GM18499 (cell line): Measurements from ENCODE around the gene LINC00237.

ENCODE experiments used
- ATAC-seq: cut with Tn5 transposase; IDR thresholded peaks from one replicate; pipeline ENCODE4 v1.9.1; 2021; ENCODE audit warnings: moderate number of reproducible peaks; ENCODE audit not compliant: insufficient read depth, unreplicated experiment

The LINC00237 gene

DNA sequence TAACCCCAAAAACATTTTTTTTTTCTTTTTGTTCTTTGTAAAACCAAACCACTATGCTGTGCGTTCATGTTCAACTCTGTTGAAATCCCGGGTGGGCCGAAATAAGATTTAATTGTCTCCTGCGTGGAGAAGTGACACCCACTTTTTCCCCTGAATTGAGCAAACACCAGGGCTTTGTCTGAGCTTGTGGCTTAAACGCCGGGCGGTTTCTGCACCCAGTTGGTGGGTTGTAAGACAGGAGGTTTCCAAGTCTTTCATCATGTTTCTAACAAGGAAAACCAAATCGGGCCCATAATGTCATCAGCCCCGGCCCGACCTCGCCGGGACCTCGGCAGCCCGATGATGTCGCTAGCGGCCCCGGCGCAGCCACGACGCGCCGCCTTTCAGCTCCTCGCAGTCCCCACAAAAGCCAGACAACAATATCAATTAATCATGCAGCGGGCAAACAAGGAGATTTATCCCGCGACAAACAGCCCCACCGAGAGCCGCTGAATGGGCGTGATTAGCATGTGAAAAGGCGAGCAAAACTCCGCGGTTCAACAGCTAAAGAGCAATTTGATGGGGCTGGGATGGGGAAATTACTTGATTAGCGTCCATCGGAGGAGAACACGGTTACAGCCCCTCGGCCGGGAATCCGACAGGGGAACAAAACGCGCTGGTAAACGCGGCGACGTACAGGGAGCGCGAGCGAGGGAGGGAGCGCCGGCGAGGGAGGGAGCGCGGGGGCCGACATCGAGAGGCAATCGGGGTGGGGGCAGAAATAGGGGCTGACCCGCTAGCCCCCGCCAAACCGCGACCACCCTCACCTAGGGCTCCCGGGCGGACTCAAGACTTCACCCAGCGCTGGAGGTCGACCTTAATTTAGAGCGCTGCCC is 5.3 kb downstream of the LINC00237 start:
- ATAC-seq = no peak

DNA sequence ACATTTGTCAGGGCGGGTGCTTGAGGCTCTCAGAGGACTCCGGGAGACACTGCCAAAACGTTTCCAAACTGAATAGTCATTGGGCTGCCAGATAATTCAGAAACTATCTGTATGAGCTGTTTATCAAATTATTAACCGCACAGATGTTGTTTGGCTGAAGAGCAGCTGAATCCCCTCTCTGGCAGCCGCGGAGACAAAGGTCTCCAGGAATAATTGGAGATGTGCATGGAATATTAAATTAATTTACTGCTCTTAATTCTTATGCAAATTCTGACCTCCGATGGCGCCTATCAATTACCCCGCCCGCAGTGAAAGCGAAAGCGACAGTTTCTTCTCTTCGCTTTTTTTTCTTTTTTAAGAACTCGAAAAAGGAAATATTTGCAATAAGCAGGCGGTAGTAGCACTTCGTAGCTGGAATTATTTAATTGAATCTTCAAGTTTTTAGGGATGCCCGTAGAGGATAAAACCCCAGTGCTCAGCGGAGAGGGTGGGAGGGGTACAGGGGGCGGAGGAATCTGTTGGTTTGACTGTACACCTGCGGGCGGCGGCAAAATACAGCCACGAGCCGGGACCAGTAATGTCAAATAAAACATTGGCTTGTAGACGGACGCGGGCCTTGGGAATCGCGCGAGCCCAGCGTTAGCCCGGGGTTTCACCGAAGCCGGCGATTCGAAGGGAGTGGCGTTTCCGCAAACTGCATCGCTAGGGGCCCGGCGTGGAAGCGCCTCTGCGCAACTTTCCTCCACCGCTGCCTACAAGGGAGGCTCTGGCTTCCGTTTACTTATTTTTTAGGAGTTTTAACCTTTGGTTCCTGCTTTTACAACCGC is 6.2 kb downstream of the LINC00237 start:
- no peak for ATAC-seq

DNA sequence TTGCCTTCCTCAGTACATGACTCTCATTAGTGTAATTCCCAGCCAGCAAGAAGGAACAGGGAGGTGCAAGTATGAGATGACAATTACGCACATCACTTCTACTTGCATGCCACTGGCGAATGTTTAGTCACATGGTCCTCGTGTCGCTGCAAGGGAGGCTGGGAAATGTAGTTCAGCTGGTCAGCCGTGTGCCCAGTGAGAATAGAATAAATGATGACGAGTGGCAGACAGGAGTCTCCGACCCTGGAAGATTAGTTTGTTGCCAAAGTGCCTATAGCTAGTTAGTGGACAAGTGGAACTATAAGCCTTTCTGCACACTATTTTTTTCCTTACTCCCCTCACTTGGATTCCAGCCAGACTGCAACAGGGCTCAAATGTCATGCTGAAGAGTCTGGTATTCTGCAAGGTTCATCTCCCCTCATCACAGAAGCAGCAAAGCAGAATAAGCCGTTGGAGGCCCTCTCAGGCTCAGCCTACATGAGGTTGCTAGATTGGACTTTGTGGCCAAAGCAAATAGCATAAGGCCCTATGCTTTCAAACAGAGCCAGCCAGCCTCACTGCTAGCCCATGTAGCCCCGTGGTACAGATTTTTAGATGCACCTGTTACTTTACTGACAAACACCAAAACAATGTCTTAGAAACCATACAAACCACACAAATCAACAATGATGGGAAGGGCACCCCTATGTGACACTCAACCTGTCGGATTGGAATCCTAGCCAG is 9.7 kb downstream of the LINC00237 start:
- ATAC-seq = no peak

DNA sequence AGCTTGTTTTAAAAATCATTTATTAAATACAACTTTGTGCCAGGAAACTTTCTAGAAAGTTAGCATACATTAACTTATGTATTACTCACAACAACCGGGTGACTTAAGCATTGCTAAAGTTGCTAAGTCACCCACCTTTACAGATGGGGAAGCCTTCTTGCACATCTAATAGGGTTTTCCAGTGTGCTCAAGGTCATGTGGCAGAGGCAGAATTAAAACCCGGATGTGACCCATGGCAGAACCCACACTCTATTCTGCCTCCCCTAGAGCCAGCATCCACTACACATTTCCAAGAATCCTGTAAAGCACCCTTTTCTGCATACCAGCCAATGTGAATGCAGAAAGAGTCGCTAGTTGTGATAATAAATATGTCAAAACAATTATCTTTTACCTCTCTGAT is 13.4 kb downstream of the LINC00237 start:
- no peak for ATAC-seq

DNA sequence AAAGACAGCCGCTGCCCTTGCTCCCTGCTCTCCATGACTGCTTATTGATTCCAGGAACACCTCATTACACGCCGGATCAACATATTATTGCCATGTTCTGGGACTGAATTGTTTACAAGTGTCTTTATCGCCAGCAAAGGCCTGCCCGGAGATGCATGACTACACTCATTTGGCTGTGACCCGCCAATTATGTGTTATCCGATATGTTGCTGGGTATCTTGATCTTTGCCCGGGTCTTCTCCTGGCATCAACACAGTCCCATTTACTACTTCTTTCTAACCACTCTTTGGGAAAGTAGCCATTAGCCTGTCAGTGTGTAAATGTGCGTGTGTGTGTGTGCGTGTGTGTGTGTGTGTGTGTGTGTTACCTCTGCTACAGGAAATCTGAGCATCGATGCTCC is 15.4 kb downstream of the LINC00237 start:
- no peak for ATAC-seq

DNA sequence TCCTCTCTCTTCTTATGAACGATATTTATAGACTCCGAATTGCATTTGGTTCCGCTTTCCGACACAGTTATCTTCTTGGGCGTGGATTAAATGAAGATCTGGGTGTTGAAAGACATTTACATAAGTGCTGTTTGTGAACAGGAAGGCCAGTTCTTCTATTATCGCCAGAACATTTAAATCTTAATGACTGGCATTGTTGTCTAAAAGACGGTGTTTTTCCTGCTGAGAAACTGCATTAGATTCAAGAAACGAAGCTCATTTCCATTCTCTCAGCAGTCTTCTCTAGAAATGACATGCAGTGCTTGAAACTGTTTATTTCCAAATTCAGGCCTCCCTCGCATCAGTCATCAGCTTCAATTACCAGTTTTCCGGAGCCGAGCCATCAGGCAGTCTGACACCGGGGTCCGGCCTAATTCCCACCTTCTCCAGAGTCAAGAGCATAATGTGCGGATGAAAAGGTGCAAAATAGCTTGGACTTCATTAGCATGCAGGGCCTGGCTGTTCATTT is 16.0 kb downstream of the LINC00237 start:
- ATAC-seq = no peak

DNA sequence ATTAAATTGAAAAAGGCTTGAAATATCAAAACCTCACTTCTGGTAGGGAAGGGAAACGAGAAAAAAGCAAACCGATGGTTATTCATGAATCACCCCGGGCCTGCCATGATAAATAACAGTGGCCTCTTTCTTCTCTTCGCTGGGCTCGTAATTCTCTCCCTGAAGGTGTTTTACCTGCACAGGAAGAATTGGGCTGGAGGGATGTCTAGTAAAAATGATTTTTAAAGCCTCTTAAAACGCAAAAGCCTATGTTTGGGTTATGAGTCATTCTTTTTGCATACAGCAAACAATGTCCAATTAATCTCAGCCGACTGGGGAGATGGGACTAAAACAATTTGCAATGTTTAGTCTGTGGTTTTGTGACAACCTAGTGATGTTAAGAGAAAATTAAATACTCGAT is 16.8 kb downstream of the LINC00237 start:
- no peak for ATAC-seq

DNA sequence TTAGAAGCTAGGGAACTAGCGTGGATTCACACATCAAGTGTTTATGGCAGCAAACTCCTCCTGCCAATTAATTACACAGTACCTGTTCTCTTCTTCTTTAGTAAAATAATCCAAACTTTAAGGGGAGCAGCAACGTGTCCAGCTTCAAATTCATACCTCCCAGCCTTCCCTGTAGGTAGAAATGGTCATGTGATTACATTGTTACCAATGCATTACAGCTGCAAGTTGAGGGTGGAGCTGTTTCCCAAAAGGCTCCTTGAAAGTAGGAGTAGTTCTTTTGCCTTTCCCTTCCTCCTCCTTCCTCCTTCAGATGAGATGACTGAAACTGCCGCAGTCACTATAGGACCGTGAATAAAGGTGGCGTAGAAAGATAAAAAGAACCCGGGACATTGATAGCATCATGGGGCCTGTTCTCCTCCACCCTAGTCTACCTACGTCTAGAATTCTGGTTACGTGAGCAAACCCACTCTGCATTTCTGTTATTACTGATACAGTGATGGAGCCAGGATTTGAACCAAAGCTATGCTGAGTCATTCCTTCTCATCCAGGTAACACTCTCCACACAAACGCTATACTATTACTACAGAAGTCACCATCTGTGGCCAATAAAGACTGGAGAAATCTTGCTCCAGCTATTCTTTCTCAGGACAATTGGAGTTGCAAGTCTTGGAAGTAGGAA is 18.2 kb downstream of the LINC00237 start:
- ATAC-seq = no peak

DNA sequence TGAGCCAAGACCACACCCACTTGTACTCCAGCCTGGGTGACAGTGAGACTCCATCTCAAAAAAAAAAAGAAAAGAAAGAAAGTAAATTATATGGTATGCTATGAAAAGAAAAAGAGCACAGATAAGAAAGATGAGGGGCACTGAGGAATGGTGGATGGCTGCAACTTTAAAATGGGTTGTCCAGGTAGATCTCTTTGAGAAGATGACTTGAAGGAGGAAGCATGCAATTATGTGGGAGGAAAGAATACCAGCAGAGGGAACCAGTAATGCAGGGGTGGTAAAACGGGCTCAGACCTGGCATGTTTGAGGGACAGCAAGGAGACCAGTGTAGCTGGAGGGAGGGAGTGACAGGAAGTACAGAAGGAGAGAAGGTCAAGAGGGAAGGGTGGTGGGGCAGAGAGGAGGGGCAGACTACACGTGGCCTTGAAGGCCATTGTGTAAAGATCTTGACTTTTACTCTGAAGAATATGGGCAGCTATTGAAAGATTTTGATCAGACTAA is 22.3 kb downstream of the LINC00237 start:
- ATAC-seq = no peak

DNA sequence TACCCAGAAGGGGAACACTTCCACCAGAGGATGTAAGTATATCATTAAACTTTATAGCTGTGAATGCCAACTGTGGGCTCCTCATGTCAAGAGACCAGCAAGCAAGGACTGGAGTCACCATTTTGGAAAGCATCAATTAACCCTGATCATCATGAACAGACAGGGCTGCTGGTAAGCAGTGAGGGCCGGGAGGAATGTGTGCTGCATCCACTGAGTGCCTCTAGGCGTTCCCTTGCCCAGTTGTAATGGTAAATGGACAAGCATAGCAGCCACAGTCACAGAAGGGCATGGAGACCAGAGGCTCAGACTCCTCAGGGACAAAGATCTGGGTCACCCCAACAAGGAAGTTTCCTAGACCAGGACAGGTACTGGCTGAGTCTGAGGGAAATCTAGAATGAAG is 23.6 kb downstream of the LINC00237 start:
- no peak for ATAC-seq

DNA sequence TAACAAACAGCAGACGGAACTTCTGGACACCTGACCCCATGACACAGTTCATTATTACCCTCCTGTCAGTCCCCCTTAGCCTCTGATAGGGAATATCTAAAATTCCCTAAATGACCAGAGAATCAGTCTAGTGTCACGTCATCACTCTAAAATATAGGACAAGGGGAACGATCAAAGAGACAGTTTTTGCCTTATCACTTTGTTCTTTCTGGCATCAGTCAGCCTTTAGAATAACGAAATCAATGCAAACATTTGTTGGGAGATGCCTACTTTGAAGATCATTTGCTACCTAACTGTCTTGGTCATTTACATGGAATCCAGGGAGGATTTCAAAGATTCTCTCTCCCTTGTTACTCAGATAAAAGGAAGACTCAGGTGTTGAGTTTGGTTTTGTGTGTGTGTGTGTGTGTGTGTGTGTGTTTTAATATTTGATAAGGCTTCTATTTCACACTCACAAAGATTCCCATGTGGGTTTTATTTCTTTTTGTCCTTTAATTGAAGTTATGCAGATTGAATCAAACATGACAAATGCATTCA is 28.3 kb downstream of the LINC00237 start:
- ATAC-seq = no peak

DNA sequence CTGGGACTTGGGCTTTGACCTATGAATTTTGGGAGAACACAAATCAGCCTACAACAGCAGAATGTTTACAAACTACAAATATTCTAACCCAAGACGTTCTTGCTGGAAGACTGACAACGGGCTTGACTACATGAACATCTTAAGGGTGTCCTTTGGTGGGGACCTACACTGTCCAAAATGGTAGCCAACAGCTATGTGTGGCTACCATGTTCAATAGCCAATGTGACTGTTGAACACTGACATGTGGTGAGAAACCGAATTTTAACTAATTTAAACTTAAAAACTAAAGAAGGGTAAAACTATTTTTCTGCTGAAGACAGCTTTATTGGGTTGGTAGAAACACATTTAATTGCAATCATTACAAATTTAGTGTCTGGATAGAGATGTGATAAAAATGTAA is 30.1 kb downstream of the LINC00237 start:
- no peak for ATAC-seq

DNA sequence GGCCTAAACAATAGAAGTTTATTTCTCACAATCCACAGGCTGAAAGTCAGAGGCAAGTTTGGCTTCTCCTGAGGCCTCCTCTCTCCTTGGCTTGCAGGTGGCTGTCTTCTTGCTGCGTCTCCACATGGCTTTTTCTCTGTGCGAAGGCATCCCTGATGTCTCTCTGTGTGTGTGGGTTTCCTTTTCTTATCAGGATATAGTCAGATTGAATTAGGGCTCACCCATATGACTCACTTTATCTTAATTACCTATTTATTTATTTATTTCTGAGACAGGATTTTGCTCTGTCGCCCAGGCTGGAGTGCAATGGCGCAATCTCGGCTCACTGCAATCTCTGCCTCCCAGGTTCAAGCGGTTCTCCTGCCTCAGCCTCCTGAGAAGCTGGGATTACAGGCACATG is 30.7 kb downstream of the LINC00237 start:
- ATAC-seq = no peak

DNA sequence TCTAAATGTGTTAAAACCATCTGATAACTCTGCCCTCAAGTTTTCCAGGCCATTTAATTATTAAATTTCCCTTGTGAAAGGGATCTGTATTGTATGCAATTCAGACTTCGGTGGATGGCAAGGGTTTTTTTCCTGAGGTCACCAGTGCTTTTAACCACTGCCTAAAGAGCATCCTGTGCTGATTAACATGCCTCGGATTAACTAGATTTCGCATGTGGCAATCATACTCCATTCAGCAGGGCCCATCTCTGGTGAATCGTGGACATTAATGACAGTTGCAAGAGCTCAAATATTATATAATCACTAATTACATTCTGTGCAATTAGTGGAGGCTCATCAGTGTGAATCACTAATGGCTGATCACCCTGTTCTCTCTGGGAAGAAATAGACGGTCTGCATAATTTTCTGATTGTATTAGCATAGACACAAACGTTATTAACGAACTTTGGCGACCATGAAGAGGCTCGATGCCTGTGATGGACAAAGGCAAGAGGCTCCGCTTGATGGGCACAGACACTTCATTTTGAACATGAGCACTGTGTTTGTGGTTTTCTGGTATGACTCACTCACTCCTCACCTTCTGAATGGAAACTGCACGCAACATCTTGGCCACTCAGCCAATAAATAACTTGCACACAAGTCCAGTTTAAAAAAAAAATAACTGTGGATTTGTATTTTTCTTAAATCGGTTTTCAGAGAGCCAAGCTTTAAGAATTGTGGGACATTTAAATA is 31.4 kb downstream of the LINC00237 start:
- ATAC-seq = peak; percentile 98

DNA sequence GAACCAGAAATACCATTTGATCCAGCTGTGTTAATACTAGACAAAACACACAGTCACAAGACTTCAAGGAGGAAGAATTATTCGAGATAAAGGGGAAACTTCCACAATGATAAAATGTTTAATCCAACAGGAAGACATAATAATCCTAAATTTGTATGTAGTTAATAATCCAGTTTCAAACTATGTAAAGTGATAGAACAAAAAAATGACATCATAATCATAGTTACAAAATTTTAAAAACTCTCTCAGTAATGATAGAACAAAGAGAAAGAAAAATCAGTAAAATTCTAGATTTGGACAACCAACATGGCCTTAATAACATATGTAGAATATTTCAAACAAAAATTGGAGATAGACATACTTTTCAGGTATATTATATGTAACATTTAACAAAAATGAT is 38.9 kb downstream of the LINC00237 start:
- ATAC-seq = no peak

DNA sequence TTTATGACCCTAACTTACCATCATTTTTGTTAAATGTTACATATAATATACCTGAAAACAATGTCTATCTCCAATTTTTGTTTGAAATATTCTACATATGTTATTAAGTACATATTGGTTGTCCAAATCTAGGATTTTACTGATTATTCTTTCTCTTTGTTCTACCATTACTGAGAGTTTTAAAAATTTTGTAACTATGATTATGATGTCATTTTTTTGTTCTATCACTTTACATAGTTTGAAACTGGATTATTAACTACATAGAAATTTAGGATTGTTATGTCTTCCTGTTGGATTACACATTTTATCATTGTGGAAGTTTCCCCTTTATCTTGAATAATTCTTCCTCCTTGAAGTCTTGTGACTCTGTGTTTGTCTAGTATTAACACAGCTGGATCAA is 41.2 kb downstream of the LINC00237 start:
- no peak for ATAC-seq

DNA sequence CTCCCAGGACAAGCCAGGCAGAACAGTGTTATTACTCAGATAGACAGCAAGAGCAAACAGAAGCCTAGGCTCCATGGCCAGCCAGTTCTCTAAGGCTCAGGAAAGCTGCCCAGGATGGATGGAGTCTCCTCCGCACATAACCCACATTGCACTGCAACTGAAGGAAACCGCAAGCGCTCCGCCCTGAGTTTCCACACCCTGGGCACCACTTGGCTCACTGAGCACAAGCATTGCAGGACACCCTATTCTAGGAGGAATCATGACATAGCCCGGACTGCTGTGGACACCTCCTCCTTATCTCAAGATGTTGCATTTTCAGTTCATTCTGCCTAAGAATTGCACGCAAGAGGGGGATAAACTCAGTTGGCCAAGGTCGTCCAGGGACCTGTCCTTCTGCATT is 42.9 kb downstream of the LINC00237 start:
- no peak for ATAC-seq

DNA sequence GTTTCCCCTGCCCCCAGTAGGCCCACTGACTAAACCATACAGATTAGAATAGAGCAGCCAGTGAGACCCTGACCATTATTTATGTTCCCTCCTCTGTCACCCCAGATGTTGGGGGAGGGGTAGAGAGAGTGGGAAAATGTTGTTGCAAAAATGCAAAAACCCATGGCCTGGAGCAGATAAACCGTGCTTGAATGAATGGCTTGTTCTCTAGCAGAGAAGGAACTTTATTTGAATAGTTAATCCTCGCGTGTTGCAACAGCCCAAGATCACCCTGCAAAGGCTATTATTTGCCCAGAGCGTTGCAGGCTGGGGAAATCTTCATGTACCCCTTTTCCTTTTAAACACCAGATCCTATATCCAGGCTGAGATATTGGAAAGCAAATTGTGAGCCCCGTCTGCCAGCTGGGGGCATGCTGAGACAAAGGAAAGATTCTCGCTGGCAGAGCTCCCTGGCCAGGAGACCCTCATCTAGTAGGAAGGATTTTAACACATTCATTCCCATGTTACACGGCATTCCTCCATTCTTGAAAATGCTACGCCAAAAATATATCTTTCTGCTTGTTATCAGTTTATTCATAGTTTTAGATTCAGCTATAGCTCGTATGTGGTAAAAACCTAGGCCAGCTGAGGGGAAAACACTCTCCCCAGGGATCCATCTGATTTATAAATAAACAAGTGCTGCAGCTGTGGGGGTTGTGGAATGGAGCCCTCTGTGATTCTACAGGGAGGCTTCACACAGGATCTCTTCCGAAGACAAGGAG is 53.0 kb downstream of the LINC00237 start:
- ATAC-seq = no peak

DNA sequence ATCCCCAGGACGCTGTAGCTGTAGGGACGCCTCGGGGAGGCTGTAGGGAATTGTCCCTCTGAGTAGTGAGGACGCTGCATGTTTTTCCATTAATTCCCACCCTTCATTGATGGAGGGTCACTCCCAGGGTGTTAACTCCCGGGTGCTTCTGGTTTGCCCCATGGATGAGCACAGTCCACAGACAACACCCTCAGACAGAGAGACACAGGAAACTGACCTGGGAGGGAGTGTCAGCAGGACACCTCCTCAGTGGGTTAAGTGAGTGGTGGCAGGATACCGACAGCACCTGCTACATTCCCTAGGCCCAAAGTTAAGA is 53.5 kb downstream of the LINC00237 start:
- no peak for ATAC-seq
